Keratinocyte (primary cell): ENCODE results near the gene PHACTR1.

Experiments
- CTCF ChIP-seq, 3 experiments: IDR thresholded peaks in 1 of 3; conservative IDR thresholded peaks in 1 of 3; optimal IDR thresholded peaks in 1 of 3; 2 replicates in 2 of 3; 3 replicates in 1 of 3; pipeline versions ENCODE3 to v1.5.1; 2011; ENCODE audit warnings: low read length in 3 of 3, mild to moderate bottlenecking in 3 of 3, moderate library complexity in 2 of 3, control low read depth in 1 of 3, inconsistent platforms in 1 of 3; ENCODE audit not compliant: insufficient read depth in 2 of 3; ENCODE audit errors: extremely low read depth in 1 of 3
- EZH2 ChIP-seq: IDR thresholded peaks from one replicate; pipeline ENCODE4 v1.6.1; 2012; ENCODE audit warnings: inconsistent platforms, mild to moderate bottlenecking, low read length, moderate library complexity

- TF ChIP-seq CTCF (optimal IDR thresholded peaks at IDR 0.05 in 1 of 3, IDR thresholded peaks at IDR 0.05 in 1 of 3, conservative IDR thresholded peaks at IDR 0.05 in 1 of 3; ENCODE audit: extremely low read depth in 1 of 3, insufficient read depth in 2 of 3, low read length in 3 of 3) (no peak), EZH2 (no peak)
These were observed 517.6 kb downstream of the PHACTR1 start for GRCh38 chr6:13234130-13234529.
